Astrocyte of the cerebellum (primary cell): Measurements from ENCODE around the gene WFDC1.

Experiments used
- DNase-seq: peaks from one replicate; pipeline ENCODE4 v3.0.0-alpha.2; 2011; ENCODE audit warnings: low read depth
- H3K4me3 ChIP-seq: 2 replicates; pipeline ENCODE4 v1.5.1; 2011; ENCODE audit warnings: mild to moderate bottlenecking, low read depth, low read length, moderate library complexity
- CTCF ChIP-seq: IDR thresholded peaks from 2 replicates; pipeline ENCODE4 v1.5.1; 2012; ENCODE audit warnings: low read length, low read depth, moderate library complexity, mild to moderate bottlenecking; ENCODE audit errors: missing control alignments
- in situ Hi-C: cut with HindIII; loops from 2 replicates; pipeline ENCODE4 v1.10.0; 2017; ENCODE audit warnings: low sequenced_read_pairs

Gene WFDC1

GRCh38 chr16:84358601-84359295 is 64.1 kb downstream of the WFDC1 start:
- DNase-seq: no peak
- in situ Hi-C loops: no loop called here
- H3K4me3 ChIP-seq: no peak overlapping the region
- no peak for TF ChIP-seq CTCF

GRCh38 chr16:84359326-84359725 is 64.6 kb downstream of the WFDC1 start:
- H3K4me3 ChIP-seq: no peak overlapping the region
- DNase-seq: no peak
- TF ChIP-seq CTCF: no peak
- in situ Hi-C loops: no loop called here

- no peak for DNase-seq
- no peak for TF ChIP-seq CTCF
- H3K4me3 ChIP-seq: no peak overlapping the region
- in situ Hi-C loops: no loop called here
Measured at GRCh38 chr16:84360170-84360569, 65.5 kb downstream of the WFDC1 start.

GRCh38 chr16:84360748-84361147 is 66.1 kb downstream of the WFDC1 start:
- no peak overlapping the region for H3K4me3 ChIP-seq
- no peak for DNase-seq
- in situ Hi-C loops: no loop called here
- TF ChIP-seq CTCF: no peak

- in situ Hi-C loops: no loop called here
- H3K4me3 ChIP-seq: no peak overlapping the region
- DNase-seq: no peak
Measured at GRCh38 chr16:84361546-84361945, 66.9 kb downstream of the WFDC1 start.

GRCh38 chr16:84362471-84362941 is 67.8 kb downstream of the WFDC1 start:
- DNase-seq: no peak
- H3K4me3 ChIP-seq: no peak overlapping the region
- in situ Hi-C loops: no loop called here
- TF ChIP-seq CTCF: no peak

More at GRCh38 chr16:84361546-84361945, 66.9 kb downstream of the WFDC1 start:
- TF ChIP-seq CTCF: no peak
